ENCODE measurements around the gene TAGAP. TPM values are rescaled to one million over a fixed set of nuclear protein-coding genes. Genes with fewer than 3 reads are reported as not detected.

TAGAP gene
- total and polyA plus RNA-seq, 2 experiments from 2014 or later, result not detected

- no peaks in the 10 kb centered on the region for H3K9me2 ChIP-seq (ENCODE audit: insufficient read depth)
- no peak overlapping the region for H3K4me2 ChIP-seq (ENCODE audit: unreplicated experiment)
- in situ Hi-C loops (cut with MboI), result no loop called here
- H3K27ac ChIP-seq, result no peak overlapping the region
- H3K79me2 ChIP-seq (ENCODE audit: insufficient read depth), result no peaks in the 10 kb centered on the region
- H3F3A ChIP-seq (ENCODE audit: insufficient read depth), result no peaks in the 10 kb centered on the region
- no peaks in the 10 kb centered on the region for H4K20me1 ChIP-seq (ENCODE audit: insufficient read depth)
- WGBS, 2 experiments (ENCODE audit: low coverage in 1 of 2, low lambda C conversion rate in 2 of 2, missing lambda C conversion rate in 2 of 2), result 55 to 57% methylated on average over 10 of the region's 10 CpGs
- H3K9me3 ChIP-seq (ENCODE audit: low read depth), result no peaks in the 10 kb centered on the region
- peaks cover 6% of the 10 kb centered on the region; the same call in 1 of the 2 replicates for H3K4me1 ChIP-seq (ENCODE audit: insufficient read depth)
- H2AFZ ChIP-seq, result no peak overlapping the region
- TF ChIP-seq EZH2 (IDR thresholded peaks at IDR 0.05; ENCODE audit: insufficient read depth, poor library complexity, severe bottlenecking) (no peak), EZH2phosphoT487 (IDR thresholded peaks at IDR 0.05; ENCODE audit: insufficient read depth, low read depth) (no peak)
- no peak overlapping the region for H3K4me3 ChIP-seq
- H3K36me3 ChIP-seq (ENCODE audit: low read depth), result no peaks in the 10 kb centered on the region
- DNase-seq, result no peak
- no peaks in the 10 kb centered on the region; the same call in 1 of the 2 replicates for H3K27me3 ChIP-seq (replicated peaks; ENCODE audit: insufficient read depth)
- no peak overlapping the region for H3K9ac ChIP-seq
Measured at GRCh38 chr6:159090530-159091480, 46.0 kb upstream of the TAGAP start.

- 58 to 63% methylated on average over 3 of the region's 3 CpGs for WGBS, 2 experiments (ENCODE audit: low coverage in 1 of 2, low lambda C conversion rate in 2 of 2, missing lambda C conversion rate in 2 of 2)
- no peaks in the 10 kb centered on the region for H3K9me3 ChIP-seq (ENCODE audit: low read depth)
- in situ Hi-C loops (cut with MboI), result no loop called here
- H3K9me2 ChIP-seq (ENCODE audit: insufficient read depth), result no peaks in the 10 kb centered on the region; the same call in 1 of the 2 replicates
- H3K79me2 ChIP-seq (ENCODE audit: insufficient read depth), result no peaks in the 10 kb centered on the region
- H2AFZ ChIP-seq, result no peak overlapping the region
- H4K20me1 ChIP-seq (ENCODE audit: insufficient read depth), result no peaks in the 10 kb centered on the region
- no peaks in the 10 kb centered on the region for H3K36me3 ChIP-seq (ENCODE audit: low read depth)
- no peak for DNase-seq
- TF ChIP-seq EZH2phosphoT487 (IDR thresholded peaks at IDR 0.05; ENCODE audit: insufficient read depth, low read depth) (no peak), EZH2 (IDR thresholded peaks at IDR 0.05; ENCODE audit: insufficient read depth, poor library complexity, severe bottlenecking) (no peak)
- H3K9ac ChIP-seq, result no peak overlapping the region
- H3K4me1 ChIP-seq (ENCODE audit: insufficient read depth), result peaks cover 14% of the 10 kb centered on the region
- H3K4me2 ChIP-seq (ENCODE audit: unreplicated experiment), result no peak overlapping the region
- H3K27me3 ChIP-seq (replicated peaks; ENCODE audit: insufficient read depth), result no peaks in the 10 kb centered on the region; the same call in 1 of the 2 replicates
- no peak overlapping the region for H3K4me3 ChIP-seq
- H3K27ac ChIP-seq, result no peak overlapping the region
- H3F3A ChIP-seq (ENCODE audit: insufficient read depth), result no peaks in the 10 kb centered on the region
Measured at GRCh38 chr6:159089909-159090308, 45.1 kb upstream of the TAGAP start.

- TF ChIP-seq EZH2 (IDR thresholded peaks at IDR 0.05; ENCODE audit: insufficient read depth, poor library complexity, severe bottlenecking) (no peak), EZH2phosphoT487 (IDR thresholded peaks at IDR 0.05; ENCODE audit: insufficient read depth, low read depth) (no peak)
- no peak for DNase-seq
- Histone ChIP-seq H3K4me3 (no peak overlapping the region), H3K79me2 (ENCODE audit: insufficient read depth) (no peaks in the 10 kb centered on the region), H3K4me2 (ENCODE audit: unreplicated experiment) (no peak overlapping the region), H3K36me3 (ENCODE audit: low read depth) (no peaks in the 10 kb centered on the region), H2AFZ (no peak overlapping the region), H3K4me1 (ENCODE audit: insufficient read depth) (peaks cover 17% of the 10 kb centered on the region), H3K9me2 (ENCODE audit: insufficient read depth) (no peaks in the 10 kb centered on the region; the same call in 1 of the 2 replicates), H3K27ac (no peak overlapping the region), H3K9me3 (ENCODE audit: low read depth) (no peaks in the 10 kb centered on the region), H4K20me1 (ENCODE audit: insufficient read depth) (no peaks in the 10 kb centered on the region), H3F3A (ENCODE audit: insufficient read depth) (no peaks in the 10 kb centered on the region), H3K9ac (no peak overlapping the region), H3K27me3 (replicated peaks; ENCODE audit: insufficient read depth) (no peaks in the 10 kb centered on the region; the same call in 1 of the 2 replicates)
- WGBS, 2 experiments (ENCODE audit: low coverage in 1 of 2, low lambda C conversion rate in 2 of 2, missing lambda C conversion rate in 2 of 2), result 58 to 59% methylated on average over 3 of the region's 3 CpGs
- in situ Hi-C loops (cut with MboI), result no loop called here
Measured at GRCh38 chr6:159089443-159089842, 44.7 kb upstream of the TAGAP start.

- H3K27ac ChIP-seq, result no peak overlapping the region
- H3K27me3 ChIP-seq (replicated peaks; ENCODE audit: insufficient read depth), result no peaks in the 10 kb centered on the region; the same call in 1 of the 2 replicates
- TF ChIP-seq EZH2 (IDR thresholded peaks at IDR 0.05; ENCODE audit: insufficient read depth, poor library complexity, severe bottlenecking) (no peak), EZH2phosphoT487 (IDR thresholded peaks at IDR 0.05; ENCODE audit: insufficient read depth, low read depth) (no peak)
- H2AFZ ChIP-seq, result no peak overlapping the region
- H3K36me3 ChIP-seq (ENCODE audit: low read depth), result no peaks in the 10 kb centered on the region
- no peaks in the 10 kb centered on the region for H3F3A ChIP-seq (ENCODE audit: insufficient read depth)
- H4K20me1 ChIP-seq (ENCODE audit: insufficient read depth), result no peaks in the 10 kb centered on the region
- H3K4me1 ChIP-seq (ENCODE audit: insufficient read depth), result peaks cover 20% of the 10 kb centered on the region
- no peak overlapping the region for H3K4me2 ChIP-seq (ENCODE audit: unreplicated experiment)
- DNase-seq, result no peak
- H3K9me2 ChIP-seq (ENCODE audit: insufficient read depth), result no peaks in the 10 kb centered on the region; the same call in 1 of the 2 replicates
- WGBS, 2 experiments (ENCODE audit: low coverage in 1 of 2, low lambda C conversion rate in 2 of 2, missing lambda C conversion rate in 2 of 2), result 57 to 63% methylated on average over 2 of the region's 2 CpGs
- in situ Hi-C loops (cut with MboI), result no loop called here
- H3K9ac ChIP-seq, result no peak overlapping the region
- H3K79me2 ChIP-seq (ENCODE audit: insufficient read depth), result no peaks in the 10 kb centered on the region
- no peaks in the 10 kb centered on the region for H3K9me3 ChIP-seq (ENCODE audit: low read depth)
- no peak overlapping the region for H3K4me3 ChIP-seq
Measured at GRCh38 chr6:159086033-159086618, 41.3 kb upstream of the TAGAP start.

Measured in GM23248 (cell line).